Activated T-cell treated with anti-CD3 and anti-CD28 coated beads, Interleukin-2, amount 50 U/mL, for 48 hours (primary cell): ENCODE results near the gene SAA1.
"Not testable (repeated sequence)": the region's sequence is repeated elsewhere in the genome, so short reads cannot be mapped to it uniquely, and the experiment has no call there.

Experiments
- DNase-seq, 2 experiments: peaks; one replicate each; pipeline ENCODE4 v3.0.0-alpha.2; 2020

SAA1 gene

DNA sequence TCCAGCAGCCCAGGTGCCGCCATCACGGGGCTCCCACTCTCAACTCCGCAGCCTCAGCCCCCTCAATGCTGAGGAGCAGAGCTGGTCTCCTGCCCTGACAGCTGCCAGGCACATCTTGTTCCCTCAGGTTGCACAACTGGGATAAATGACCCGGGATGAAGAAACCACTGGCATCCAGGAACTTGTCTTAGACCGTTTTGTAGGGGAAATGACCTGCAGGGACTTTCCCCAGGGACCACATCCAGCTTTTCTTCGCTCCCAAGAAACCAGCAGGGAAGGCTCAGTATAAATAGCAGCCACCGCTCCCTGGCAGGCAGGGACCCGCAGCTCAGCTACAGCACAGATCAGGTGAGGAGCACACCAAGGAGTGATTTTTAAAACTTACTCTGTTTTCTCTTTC lies at the start of gene SAA1:
Gene SAA1 (plus strand): TSS at position 316 of the 400 bp plus-strand sequence. CDS start 624 bp downstream, outside the sequence.
- DNase-seq, result no peak

DNA sequence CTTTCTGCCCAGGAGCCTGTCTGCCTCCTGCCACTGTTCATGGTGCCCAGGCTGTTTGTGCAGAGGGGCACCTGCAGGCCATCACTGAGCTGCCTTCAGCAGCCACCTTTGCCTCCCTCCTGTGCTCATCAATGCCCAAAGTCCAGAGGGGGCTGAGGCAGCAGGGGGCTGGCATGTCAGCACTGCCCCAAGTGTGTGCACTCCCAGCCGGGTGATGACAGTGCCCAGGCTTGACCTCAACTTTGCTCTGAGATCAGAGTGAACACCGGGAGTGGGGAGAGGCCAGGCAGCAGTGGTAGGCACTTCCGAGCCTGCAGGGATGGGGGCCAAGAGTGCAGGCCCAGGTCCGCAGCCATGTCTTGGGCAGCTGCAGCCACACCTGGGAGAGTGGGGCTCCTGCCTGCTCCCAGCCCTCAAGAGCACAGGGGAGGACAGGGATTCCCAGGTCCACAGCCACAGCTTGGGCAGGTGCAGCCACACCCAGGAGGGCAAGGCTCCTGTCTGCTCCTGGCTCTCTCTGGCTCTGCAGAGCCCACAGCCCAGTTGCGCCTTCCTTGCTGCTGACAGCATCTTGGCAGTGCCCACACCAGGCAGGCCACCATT lies 44.7 kb upstream of the SAA1 start:
- DNase-seq, result no peak

DNA sequence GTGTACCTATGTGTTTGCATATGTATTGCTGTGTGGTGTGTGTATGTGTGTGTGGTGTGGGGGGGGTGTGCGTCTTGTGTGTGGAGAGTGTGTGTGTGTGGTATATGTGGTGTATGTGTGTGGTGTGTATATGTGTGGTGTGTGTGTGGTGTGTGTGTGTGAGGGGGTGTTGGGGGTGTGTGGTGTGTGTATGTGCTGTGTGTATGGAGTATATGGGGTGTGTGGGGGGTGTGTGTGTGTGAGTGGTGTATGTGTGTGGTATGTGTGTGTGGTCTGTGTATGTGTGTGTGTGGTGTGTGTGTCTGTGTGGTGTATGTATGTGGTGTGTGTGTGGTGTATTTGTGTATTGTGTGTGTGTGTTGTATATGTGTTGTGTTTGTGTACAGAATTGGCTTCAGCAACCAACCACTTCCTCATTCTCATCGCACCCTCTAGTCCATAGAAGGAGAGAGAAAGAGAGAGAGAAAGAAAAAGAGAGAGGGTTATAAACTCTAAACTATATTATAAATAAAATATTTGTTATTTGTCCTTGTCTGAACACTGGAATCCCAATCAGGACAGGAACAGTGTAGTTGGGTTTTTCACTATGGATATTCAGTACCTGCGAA lies 43.1 kb upstream of the SAA1 start:
- no peak for DNase-seq

DNA sequence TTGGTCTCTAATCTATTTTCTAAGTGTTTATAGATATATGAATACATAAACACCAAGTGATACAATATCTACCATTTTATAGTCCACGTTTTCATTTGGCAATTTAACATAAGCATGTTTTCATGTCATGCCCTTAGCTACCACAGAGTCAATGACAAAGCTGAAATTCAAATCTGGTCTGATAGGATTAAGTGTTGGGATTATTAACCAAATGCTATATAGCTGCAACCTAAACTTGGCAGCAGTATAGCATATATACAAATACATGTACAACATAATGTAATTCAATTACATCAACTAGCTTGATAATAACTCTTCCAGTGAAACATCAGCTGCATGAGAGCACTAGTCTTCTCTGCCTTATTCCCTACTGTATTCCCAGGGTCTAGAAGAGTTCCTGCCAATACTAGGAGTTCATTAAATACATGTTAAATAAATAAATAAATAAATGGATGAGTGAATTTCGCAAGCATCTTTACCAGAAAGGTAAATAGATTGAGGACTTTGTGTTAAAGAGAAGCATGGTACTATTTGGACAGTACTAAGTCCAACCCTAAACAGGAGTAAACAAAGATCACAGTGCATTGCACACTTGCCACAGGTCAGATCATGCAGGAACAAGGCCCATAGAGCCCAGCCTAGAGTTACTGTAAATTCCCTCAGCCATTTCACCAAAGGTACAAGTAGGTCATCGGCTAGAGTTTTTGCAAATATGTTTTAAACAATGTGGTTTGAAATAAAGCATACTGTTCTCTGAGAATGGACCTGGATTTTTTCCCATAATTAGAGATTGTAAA lies 42.3 kb upstream of the SAA1 start:
- no peak for DNase-seq

DNA sequence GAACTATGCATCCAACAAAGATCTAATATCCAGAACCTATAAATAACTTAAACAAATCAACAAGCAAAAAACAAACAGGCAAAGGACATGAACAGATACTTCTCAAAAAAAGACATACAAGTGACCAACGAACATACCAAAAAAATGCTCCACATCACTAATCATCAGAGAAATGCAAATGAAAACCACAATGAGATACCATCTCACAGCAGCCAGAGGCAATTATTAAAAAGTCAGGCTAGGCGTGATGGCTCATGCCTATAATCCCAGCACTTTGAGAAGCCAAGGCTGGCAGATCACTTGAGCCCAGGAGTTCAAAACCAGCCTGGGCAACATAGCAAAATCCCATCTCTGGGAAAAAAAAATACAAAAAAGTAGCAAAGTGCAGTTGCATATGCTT lies 40.2 kb upstream of the SAA1 start:
- DNase-seq, result no peak

DNA sequence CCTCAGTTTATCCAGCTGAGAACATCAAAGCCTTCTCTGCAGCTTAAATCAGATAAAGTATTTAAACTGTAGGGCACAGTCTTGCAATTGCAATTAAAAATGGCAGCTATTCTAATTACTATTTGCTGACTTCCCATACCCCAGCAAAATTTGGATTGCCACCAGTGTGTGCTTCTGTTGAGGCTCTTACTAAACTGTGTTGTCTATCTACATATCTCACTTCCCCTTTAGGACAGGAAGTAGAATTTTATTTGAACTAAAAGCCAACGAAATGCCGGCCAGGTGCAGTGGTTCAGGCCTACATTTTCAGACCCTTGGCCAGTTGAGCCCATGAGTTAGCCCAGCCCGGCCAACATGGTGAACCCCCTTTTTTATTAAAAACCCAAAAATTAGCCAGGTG lies 36.6 kb upstream of the SAA1 start:
- no peak for DNase-seq

DNA sequence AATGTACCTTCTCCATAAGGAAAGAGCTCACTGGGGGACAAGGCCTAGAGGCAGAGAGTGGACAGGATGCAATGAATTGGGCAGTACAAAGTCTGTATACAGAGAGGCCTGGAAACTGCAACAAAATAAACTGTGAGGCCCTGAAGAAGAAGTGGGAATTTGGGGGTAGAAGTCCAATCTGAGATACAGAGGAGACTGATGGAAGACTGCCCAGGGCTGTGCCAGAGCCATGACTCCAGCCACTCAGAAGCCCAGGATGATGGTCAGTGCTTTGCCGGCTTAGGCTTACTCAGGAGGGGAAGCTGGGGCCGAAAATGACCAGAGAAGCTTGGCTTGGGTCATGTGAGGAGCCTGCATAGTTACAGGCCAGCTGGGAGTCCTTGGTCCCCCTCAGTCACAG lies 35.2 kb upstream of the SAA1 start:
- DNase-seq, result no peak

DNA sequence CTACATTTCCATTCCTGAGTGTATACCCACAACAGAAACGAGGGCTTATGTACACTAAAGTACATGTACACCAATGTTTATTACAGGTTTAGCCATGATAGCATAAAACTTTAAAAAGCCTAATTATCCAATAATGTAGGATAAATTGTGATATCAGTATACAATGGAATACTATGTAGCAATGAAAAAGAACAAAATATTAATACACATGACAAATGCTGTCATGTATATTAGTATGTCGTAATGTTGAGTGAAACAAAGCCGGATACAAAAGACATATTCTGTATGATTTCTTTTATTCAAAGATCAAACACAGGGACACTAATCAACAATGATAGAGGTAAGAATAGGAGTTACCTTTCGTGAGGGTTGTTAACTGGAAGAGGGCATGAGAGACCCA lies 32.2 kb upstream of the SAA1 start:
- no peak for DNase-seq

DNA sequence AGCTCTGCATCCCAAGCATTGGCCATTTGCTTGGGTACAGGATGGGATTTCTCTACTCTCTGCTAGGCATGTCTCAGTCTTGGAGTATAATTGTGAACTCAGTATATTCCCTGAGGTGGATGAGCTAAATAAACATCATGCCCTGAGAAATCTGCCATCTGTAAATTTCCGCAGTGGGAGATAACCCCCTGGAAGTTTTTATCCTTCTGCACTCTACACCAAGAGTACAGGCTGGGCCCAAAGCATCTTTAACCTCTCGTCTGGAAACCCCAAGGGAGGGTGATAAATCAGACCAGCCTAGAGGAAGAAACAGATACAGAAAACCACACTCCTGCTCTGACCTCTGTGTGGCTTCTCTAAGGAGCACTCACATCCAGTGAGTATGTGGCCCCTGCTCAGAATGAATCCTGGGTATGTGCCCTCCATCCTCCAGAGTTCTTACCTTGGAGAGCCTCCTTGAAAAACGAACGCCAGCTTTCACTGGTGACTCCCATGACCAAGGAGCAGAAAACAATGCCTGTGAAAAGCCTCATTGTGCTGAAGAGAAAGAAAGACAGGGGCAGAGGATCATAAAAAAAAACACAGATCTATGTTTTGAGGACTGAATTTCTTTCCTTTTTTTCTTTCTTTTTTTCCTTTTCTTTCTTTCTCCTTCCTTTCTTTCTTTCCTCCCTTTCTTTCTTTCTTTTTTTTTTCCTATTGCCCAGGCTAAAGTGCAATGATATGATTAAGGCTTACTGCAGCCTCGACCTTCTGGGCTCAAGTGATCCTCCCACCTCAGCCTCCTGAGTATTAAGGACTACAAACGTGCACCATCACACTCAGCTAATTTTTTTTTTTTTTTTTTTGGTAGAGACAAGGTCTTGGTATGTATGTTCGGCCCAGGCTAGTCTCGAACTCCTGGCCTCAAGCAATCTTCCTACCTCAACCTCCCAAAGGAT lies 30.4 kb upstream of the SAA1 start:
- no peak for DNase-seq

DNA sequence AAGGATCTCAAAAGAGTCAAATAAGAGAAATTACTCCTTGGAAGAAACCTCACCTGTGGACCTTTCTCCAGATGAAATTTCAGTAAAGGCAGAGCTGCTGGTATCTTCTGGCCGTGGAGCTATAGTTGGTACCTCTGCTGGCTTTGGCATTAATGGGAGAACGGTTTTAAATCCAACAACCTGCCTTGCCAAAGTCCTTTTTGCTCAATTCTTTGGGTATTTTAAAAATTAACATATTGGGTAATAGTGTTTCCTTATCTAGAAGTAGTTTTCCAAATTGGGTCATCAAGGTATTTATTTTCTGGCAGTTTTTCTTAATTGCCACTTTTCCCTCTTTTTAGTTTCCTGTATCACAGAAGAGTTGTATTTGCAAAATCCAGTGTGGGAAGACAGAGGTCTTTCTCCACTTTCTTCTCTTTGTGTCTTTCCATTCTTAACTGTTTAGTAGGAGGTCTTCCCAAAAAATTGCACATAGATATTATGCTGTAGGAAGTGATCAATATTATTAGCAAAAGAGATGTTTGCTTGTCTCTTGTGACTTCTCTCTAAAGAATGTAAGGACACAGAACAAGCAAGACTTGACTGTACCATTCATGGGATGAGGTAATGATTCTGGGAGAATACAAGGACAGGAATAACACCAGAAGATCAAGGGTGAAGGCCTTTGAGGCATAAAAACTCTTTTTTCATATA lies 29.3 kb upstream of the SAA1 start, which contains the start of gene SAA4:
Gene SAA4 (minus strand): TSS at position 139 of the 693 bp plus-strand sequence. CDS start 876 bp downstream, outside the sequence.
- no peak for DNase-seq

DNA sequence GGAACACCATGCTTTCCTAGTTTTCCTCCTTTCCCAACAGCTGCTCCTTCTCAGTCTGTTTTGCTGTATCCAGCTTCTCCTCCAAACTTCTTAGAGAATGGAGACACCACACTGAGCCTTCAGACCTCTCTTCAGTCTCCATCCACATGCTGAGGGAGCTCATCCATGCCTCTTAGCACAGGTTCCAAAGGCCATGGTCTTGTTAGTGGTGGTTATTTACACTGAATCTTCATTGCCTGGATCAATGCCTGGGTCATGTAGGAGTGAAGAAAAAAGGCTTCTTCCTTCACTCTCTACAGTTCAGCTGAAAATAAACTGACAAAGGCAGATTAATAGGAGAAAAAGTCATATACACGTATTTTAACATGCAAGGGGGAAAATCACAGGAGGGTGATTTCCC lies 26.4 kb upstream of the SAA1 start:
- no peak for DNase-seq

DNA sequence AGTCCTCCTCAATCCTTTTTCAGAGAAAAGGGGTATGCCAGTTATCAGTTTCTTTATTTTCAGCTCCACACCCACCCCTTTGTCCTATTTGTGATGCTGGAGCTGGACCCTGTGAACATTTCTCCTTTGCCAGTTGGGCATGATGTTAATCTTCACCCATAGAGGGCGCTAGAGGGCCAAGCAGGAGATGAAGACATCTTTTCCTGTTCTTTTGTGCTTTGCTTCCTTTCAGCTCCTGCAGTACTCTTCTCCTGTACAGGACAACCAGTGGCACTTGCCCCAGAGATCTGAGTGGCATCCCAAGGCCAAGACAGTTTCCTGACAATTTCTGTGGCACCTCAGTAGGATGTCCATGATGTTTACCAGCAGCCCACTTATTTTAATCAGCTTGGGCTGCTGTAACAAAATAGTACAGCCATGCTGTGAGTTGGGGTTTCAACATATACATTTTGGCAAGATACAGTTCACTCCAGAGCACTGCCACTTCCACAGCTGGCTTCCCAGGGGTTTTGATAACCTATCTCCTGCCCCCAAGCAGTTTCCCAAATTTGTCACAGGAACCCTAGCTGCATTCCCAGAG lies 22.2 kb upstream of the SAA1 start:
- DNase-seq, result peak; percentile 68 to 73

DNA sequence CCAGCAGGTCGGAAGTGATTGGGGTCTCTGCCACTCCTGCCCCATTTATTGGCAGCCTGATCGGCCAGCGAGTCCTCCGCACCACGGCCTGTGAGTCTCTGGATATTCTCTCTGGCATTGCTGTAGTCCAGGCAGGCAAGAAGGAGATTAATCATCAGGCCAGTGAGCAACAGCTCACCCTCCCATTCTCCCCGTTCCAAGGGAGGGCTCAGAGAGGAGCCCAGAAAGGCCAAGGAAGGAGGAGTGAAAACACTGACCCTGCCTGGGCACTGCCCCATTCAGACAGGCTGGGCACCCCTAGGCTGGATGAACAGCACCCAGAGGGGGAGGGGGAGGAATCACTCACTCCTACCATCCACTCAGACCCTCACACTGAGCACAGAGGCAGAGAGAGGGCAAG lies 20.7 kb upstream of the SAA1 start:
- DNase-seq, result no peak

DNA sequence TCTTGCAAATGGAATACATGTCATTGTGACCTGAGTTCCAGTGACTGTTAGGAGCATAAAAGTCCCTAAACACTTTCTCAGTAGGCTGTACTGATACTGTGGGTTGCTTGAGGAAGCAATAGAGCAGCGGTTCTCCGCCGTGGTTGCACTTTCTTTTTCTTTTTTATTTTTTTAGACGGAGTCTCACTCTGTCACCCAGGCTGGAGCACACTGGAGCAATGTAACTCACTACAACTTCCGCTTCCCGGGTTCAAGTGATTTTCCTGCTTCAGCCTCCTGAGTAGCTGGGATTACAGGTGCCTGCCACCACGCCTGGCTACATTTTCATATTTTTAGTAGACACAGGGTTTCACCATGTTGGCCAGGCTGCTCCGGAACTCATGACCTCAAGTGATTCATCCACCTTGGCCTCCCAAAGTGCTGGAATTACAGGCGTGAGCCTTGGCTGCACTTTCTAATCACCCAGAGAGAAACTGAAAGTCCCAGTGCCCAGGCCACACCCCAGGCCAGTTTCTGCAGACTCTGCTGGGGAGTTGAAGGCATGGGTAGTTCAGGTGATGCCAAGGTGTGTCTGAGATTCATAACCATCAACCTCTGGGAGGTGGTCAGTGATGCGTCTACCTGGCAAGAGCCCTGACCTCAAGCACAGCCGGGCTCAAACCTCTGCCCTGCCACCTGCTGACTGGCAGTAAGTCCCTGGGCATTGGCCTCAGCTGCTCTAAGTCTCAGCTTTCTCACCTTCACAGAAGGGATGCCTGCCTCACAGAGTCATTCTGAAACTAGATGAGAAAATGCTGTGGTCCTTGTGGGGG lies 19.5 kb upstream of the SAA1 start:
- DNase-seq, result peak; percentile 44 to 51

DNA sequence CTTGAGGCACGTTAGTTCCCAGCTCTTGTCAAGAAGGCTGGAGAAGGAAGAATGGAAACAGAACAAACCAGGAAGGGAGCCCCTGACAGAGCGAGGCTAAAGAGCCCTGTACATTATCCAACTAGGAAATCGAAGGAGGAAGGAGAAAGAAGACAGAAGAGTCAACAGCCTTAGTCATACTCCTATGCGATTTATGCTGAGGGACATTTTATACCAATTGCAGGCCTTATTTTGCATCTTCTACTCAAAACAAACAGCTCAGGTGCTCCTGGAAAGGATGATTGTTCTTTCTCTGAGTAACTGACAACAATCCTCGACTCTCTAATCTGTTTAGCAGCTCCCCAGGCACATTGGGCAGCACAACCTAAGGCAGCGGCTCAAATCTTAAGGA lies 18.9 kb upstream of the SAA1 start:
- not testable (repeated sequence) for DNase-seq

DNA sequence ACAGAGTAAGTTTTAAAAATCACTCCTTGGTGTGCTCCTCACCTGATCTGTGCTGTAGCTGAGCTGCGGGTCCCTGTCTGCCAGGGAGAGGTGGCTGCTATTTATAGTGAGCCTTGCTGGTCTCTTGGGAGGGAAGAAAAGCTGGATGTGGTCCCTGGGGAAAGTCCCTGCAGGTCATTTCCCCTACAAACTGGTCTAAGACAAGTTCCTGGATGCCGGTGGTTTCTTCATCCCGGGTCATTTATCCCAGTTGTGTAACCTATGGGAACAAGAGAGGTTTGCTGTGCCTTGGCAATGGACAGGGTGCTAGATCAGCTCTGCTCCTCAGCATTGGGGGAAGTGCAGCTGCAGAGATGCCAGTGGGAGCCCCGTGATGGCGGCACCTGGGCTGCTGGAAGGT lies 17.5 kb upstream of the SAA1 start, which contains the start of gene SAA2:
Gene SAA2 (minus strand): TSS at position 108 of the 400 bp plus-strand sequence. CDS start 657 bp downstream, outside the sequence.
- no peak for DNase-seq

DNA sequence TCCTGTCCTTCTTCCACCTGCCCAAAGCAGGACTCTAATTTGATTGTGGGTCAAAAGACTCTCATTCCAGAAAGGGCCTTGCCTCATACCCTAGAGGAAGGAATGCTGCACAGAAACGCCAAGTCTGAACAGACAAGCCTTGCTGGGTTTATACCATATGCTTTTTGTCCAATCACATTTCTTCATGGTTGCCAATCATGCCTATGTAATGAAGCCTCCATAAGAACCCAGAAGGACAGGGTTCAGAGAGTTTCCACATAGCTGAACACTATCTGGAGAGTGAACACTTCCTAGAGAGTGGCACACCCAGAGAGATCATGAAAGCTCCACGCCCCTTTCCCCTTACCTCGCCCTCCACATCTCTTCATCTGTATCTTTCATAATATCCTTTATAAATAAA lies 12.8 kb upstream of the SAA1 start:
- DNase-seq, result no peak

DNA sequence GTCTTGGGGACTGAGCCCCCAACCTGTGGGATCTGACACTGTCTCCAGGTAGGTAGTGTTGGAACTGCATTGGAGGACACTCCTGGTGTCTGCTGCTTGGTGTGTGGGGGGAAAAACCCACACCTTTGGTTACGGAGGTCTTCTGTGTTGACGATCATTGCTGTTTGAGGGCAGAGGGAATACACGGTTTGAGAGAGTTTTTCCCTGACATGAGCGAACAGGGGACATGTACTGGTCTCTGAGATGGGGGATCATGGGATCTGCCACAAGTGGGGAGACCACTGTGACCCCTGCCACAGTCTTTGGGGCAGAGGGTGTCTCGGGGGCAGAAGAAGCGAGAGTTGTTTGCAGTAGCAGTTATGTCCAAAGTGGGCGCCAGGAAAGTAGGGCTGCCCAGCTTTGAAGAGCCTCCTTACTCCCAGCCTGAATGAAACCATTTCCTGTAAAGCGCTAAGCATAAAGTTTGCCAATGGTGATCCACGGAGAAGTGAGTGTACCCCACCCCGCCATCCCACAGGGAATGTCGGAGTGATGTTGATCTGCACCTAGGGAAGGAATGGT lies 12.2 kb upstream of the SAA1 start:
- peak in 1 of 2 experiments; percentile 1 for DNase-seq

DNA sequence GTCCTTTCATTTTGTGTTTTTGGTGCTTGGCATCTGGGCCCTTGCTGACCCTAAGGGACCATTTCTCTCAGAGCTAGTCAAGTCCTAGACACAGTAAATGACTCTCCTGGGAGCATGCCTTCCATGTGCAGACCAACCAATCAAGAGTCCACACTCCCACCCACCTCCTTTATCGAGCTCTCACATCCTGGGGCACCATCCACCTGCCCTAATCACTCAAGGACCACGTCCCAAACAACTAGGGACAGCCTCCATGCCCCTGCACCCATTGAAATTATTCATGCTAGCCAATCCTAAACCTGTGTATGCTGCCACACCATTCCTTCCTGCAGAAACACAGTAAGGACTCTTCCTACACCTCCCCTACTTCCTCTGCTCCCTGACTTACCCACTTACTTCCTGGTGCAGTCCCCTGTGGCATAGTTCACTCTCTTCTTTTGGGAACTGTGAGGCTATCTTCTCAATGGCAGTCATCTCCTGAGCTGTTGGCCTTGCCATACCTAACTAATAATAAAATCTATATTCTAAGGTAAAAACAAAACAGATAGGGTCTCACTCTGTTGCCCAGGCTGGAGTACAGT lies 11.2 kb upstream of the SAA1 start:
- DNase-seq, result no peak

DNA sequence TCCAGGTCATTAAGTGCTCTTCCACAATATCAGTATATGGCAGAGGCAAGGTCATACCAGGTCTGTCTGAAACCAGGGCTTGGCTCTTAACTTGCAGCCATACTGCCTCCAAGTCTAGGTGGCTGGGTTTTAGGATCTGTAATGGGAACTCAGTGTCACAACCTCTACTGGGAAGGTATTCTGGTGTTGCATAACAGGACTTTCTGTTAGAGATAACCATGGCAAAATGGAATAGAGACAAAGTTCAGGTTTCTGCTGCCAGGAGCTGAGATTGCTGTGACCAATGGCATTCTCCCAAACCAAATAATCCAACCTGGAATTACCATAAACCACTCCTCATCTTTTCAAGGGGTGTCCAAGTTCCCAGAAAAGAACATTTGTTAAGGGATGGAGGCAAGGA lies 6.8 kb upstream of the SAA1 start:
- no peak for DNase-seq
